GM12874 (cell line): ENCODE measurements around the gene CPLANE2.

ENCODE experiments used
- CTCF ChIP-seq: IDR thresholded peaks from 2 replicates; pipeline ENCODE4 v1.5.1; 2011; ENCODE audit warnings: low read depth, mild to moderate bottlenecking, control low read depth, low read length, moderate library complexity; ENCODE audit not compliant: insufficient read depth

CPLANE2 gene

GRCh38 chr1:16212251-16212961 lies 24.6 kb downstream of the CPLANE2 start, which contains the start of gene ARHGEF19:
Gene ARHGEF19, minus strand, starts transcription at chr1:16212652. Its CDS starts 3,598 bp downstream, at chr1:16209054.
- no peak for TF ChIP-seq CTCF

- no peak for TF ChIP-seq CTCF
Observed at GRCh38 chr1:16211824-16212223, 25.2 kb downstream of the CPLANE2 start.

- TF ChIP-seq CTCF = no peak
Observed at GRCh38 chr1:16210581-16210980, 26.4 kb downstream of the CPLANE2 start.

DNA sequence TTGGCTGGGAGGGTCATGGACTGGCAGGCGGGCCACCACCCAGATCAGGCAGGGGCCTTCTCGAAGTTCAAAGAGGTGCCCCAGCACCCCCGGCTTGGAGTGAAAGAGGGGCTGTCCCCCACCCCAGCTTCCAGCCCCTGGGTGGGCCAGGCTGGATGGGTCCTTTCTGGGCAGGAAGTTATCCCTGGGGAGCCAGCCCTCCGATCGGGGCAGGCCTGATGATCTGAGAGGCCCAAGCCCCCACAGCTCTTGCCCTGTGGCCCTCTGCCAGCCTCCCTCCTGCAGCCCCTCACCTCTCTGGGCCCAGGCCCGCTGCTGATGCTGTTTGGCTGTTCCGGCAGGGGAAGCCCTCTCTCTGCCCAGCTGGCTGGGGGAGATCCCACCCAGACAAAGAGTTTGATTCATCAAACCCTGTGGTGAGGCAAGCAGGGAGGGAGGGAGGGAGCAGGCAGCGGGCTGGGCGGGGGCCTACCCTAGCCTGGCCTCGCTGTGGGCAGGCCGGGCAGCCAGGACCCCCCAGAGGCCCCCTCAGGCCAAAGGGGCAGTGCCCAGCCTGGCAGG lies 27.1 kb downstream of the CPLANE2 start:
- TF ChIP-seq CTCF = no peak

DNA sequence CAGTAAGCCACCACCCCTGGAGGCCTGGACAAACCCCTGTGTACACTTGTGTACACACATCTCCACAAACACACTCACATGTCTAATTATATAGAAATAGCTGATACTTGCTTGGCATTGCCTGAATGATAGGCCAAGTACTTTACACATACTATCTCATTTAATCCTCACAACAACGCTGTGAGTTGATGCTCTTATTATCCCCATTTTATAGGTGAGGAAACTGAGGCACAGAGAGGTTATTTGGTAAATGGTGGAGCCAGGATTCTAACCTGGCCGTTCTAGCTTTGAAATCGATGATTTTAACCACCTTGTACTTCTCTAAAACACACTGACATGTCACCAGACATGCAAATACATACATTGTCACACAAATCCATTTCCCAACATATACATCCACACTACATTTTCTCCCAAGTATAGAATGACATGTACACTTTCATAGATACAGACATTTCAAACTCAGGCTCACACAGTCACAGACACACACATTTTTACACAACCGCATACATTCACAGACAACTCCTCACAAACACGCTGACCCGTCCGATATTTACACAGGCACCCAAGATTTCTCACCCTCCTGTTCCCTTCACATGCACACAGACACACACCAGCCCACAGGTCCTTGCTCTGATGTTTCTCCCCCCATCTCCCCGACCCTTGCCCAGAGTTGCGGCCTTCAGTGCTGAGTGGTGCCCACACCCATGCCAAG lies 27.7 kb downstream of the CPLANE2 start:
- TF ChIP-seq CTCF = no peak

- TF ChIP-seq CTCF = no peak
Observed at GRCh38 chr1:16208270-16208987, 28.6 kb downstream of the CPLANE2 start.
